ENCODE data around the gene PITPNM3.

Gene PITPNM3

DNA sequence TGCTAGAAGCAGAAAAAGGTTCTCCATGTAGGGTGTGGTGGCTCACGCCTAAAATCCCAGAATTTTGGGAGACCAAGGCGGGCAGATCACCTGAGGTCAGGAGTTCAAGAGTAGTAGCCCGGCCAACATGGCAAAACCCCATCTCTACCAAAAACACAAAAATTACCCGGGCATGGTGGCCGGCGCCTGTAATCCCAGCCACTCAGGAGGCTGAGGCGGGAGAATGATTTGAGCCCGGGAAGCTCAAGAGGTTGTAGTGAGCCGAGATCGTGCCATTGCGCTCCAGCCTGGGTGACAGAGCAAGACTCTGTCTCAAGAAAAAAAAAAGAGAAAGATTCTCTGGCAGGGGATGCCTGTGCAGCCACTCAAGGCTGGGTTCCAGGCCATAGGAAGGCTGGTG lies 54.2 kb downstream of the PITPNM3 start:
- intact Hi-C loops (cut with micrococcal nuclease) = no loop called here
- H3K36me3 Mint-ChIP-seq (ENCODE audit: low read depth) = no peaks in the 10 kb centered on the region
- H3K27me3 Mint-ChIP-seq = peaks cover 23% of the 10 kb centered on the region
- no peak overlapping the region for H3K27ac Mint-ChIP-seq
- H3K4me3 Mint-ChIP-seq = no peak overlapping the region
- peaks cover 3% of the 10 kb centered on the region for H3K4me1 Mint-ChIP-seq (ENCODE audit: low read depth)
- H3K9me3 Mint-ChIP-seq = no peaks in the 10 kb centered on the region

DNA sequence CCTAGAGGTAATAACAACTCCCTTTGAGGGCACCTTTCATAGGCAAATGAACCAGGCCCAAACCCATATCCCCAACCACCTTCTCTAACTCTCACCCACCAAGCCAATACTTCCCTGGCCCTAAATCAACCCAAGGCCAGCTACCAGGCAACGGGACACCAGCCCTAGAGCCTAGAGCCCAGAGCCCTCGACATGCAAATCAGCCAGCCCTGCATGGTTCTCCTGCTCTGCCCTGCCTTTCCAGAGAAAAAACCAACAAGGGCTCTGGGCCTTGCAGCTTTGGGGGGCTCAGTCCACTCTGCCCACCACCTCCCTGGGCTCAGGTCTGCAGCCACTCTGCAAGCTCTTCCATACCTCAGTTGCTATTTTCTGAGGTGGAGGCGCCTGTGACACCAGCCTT lies 55.0 kb downstream of the PITPNM3 start:
- H3K4me3 Mint-ChIP-seq = no peak overlapping the region
- intact Hi-C loops (cut with micrococcal nuclease) = no loop called here
- peaks cover 30% of the 10 kb centered on the region for H3K27me3 Mint-ChIP-seq
- H3K9me3 Mint-ChIP-seq = no peaks in the 10 kb centered on the region
- H3K4me1 Mint-ChIP-seq (ENCODE audit: low read depth) = peaks cover 11% of the 10 kb centered on the region
- H3K36me3 Mint-ChIP-seq (ENCODE audit: low read depth) = no peaks in the 10 kb centered on the region
- H3K27ac Mint-ChIP-seq = no peak overlapping the region

DNA sequence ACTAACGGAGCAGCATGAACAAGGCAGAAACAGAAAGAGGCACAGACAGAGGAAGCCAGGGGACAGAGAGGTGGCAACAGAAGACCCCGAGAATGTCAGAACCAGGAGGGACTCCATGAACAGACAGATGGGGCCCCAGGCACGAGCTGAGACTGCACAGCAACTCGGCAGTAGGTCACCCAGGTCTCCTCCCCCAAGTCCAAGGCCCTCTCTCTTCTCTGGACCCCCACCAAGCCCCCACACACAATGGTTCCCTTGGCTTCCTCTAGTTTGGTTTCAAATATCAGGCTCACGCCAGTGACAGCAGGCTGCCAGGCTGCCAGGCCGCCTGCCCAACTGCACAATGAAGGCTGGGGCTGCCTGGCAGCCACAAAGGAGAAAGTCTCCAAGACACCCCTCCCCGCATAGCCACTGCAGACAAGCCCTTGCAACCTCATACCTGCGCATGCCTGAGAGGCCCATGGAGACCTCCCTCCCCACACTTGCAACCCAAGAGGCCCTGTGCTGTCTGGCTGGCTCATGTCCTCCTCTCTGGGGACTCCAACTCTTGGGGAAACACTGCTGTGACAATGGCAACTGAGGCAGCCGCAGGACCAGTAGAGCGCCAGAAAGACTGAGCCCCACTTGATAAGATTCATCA lies 57.3 kb downstream of the PITPNM3 start:
- intact Hi-C loops (cut with micrococcal nuclease) = no loop called here
- Mint-ChIP-seq H3K9me3 (no peaks in the 10 kb centered on the region), H3K36me3 (ENCODE audit: low read depth) (no peaks in the 10 kb centered on the region), H3K4me3 (no peak overlapping the region), H3K27me3 (peaks cover 43% of the 10 kb centered on the region), H3K4me1 (ENCODE audit: low read depth) (peaks cover 22% of the 10 kb centered on the region), H3K27ac (no peak overlapping the region)

DNA sequence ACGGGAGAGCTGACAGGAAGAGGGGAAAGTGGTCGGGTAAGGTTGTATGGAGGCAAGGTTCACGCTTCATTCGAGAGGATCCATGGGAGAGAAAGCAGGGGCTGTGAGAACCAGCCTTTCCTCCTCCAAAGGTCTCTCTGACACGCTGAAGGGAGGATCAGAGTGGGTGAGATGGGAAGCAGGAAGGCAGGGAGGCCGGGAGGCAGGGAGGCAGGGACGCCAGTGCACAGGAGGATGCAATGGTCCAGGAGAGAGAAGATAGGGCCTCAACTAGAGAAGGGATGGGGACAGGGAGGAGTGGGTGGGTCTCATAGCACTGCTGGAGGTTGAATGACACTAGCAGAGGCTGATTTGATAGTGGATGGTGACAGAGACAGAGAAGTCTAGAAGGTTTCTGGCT lies 58.0 kb downstream of the PITPNM3 start:
- peaks cover 22% of the 10 kb centered on the region for H3K4me1 Mint-ChIP-seq (ENCODE audit: low read depth)
- peaks cover 48% of the 10 kb centered on the region for H3K27me3 Mint-ChIP-seq
- H3K4me3 Mint-ChIP-seq = no peak overlapping the region
- intact Hi-C loops (cut with micrococcal nuclease) = no loop called here
- no peak overlapping the region for H3K27ac Mint-ChIP-seq
- no peaks in the 10 kb centered on the region for H3K9me3 Mint-ChIP-seq
- H3K36me3 Mint-ChIP-seq (ENCODE audit: low read depth) = no peaks in the 10 kb centered on the region

DNA sequence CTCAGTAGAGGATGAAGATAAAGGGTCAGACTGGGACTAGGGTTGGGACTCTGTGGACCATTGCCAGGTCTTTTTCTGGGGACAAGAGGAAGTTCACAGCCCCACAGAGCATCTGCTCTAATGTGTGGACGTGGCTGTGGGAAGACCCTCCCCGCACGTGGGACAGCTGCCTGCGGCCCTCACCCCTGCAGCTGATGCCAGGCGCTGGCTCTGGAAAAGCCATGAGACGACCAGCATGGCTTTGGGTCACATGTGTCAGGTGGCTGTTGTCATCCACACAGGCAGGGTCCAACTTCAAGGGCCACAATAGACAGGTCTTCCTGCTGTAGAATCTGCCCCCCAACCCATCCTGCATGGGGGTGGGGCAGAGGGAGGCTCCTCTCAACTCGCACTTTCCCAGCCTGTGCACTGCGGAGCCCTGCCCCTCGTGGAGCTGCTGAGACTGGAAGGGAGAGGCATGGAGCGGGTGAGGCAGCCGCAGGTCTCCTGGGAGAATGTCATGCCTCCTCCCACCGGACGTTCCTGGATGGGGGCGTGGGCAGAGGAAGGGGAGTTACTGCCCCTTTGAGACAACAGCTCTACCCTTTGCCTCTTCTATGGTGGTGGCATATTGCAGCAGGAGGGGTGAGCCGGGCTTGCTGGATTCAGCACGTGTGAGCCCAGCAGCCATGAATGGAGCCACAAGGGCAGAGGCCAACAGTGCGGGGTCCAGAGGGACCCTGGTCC lies 58.7 kb downstream of the PITPNM3 start:
- Mint-ChIP-seq H3K27me3 (peaks cover 49% of the 10 kb centered on the region), H3K4me3 (no peak overlapping the region), H3K4me1 (ENCODE audit: low read depth) (peaks cover 22% of the 10 kb centered on the region), H3K27ac (no peak overlapping the region), H3K9me3 (no peaks in the 10 kb centered on the region), H3K36me3 (ENCODE audit: low read depth) (no peaks in the 10 kb centered on the region)
- intact Hi-C loops (cut with micrococcal nuclease) = no loop called here

DNA sequence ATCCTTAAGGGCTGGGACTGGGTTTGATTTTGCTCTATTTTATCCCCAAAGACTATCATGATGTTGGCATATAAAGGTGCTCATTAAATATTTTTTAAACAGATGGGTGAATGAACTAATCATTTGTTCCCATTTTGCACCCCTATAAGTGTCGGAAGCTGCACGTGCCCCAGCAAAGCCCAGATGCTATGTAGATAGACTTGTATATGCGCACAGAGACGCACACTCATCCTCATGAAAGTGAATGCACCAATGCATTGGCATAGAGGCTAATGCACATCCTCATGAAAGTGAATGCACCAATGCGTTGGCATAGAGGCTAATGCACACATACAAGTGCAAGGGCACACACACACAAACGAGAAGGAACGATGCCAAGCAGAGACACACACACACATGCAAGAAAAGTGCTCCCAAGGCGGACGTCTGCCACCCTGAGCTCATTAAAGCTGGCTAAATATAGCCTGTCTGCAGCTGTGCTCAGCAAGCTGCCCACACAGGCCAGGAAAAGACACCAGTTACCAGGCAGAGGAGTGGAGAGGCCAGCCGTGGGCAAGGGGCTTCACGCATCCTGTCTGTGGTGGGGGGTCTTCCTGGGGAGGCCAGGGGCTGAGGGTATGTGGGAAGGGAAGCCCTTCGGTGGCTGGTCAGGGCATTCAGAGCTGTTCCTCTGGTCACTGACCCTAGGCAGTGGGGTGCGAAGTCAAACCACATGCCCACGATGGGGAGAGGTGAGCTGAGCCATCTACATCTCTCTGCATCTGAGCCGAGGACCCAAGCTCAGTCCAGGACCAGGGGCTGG lies 59.5 kb downstream of the PITPNM3 start:
- intact Hi-C loops (cut with micrococcal nuclease) = no loop called here

DNA sequence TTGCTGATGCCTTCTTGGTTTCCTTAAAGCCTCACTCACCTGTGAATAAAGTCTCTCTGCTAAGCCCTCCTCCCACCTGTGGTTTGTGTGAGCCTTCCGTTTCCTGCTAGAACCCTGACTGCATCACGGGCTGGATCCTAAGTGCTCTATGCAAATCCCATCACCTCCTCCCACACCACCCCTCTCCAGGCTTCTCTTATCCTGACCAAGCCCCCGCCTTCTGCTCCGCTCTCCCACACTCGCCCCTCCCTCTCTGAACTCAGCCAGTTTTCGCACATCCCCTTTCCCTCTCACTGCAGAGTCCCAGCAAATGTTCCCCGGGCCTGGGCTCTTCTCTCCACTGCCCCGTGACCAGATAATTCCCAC lies 60.3 kb downstream of the PITPNM3 start:
- Mint-ChIP-seq H3K9me3 (no peaks in the 10 kb centered on the region), H3K27me3 (peaks cover 47% of the 10 kb centered on the region), H3K27ac (no peak overlapping the region), H3K4me3 (no peak overlapping the region), H3K4me1 (ENCODE audit: low read depth) (peaks cover 22% of the 10 kb centered on the region), H3K36me3 (ENCODE audit: low read depth) (no peaks in the 10 kb centered on the region)
- intact Hi-C loops (cut with micrococcal nuclease) = no loop called here

More for the DNA sequence above, 59.5 kb downstream of the PITPNM3 start:
- Mint-ChIP-seq H3K27ac (no peak overlapping the region), H3K4me1 (ENCODE audit: low read depth) (peaks cover 22% of the 10 kb centered on the region), H3K36me3 (ENCODE audit: low read depth) (no peaks in the 10 kb centered on the region), H3K9me3 (no peaks in the 10 kb centered on the region), H3K4me3 (no peak overlapping the region), H3K27me3 (peaks cover 48% of the 10 kb centered on the region)

DNA sequence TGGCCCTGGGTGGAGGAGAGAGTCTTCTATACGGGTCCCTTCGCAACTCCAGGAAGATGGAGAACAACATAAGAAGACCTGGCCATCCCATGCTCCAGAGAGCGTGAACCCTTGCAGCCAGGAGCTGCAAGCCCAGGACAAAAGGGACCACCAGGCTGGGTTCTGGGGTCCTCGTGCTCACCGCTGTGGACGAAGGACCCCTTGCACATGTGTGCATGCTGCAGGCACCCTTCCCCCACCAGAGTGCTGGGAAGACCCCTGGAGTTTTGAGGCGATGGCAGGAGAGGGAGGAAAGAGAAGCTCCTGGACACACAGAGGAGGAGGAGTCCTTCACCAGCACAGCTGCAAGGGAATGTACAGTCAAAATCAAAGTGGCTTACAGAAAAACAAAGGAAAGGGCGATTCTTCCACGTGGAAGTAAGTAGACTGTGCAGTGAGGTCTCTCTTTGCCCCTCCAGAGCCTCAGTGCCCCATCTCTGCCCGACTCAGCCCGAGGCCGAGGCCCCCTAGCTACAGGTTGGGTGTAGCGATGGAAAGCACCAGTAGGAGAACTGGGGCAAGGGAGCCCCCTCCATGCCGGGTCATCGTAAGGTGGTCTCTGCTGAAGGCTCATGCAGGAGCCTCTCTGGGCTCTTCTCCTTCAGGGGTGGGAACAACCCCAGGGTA lies 60.8 kb downstream of the PITPNM3 start:
- intact Hi-C loops (cut with micrococcal nuclease) = no loop called here
- H3K27me3 Mint-ChIP-seq = peaks cover 49% of the 10 kb centered on the region
- H3K36me3 Mint-ChIP-seq (ENCODE audit: low read depth) = no peaks in the 10 kb centered on the region
- no peak overlapping the region for H3K4me3 Mint-ChIP-seq
- H3K4me1 Mint-ChIP-seq (ENCODE audit: low read depth) = peaks cover 22% of the 10 kb centered on the region
- H3K9me3 Mint-ChIP-seq = no peaks in the 10 kb centered on the region
- H3K27ac Mint-ChIP-seq = no peak overlapping the region

DNA sequence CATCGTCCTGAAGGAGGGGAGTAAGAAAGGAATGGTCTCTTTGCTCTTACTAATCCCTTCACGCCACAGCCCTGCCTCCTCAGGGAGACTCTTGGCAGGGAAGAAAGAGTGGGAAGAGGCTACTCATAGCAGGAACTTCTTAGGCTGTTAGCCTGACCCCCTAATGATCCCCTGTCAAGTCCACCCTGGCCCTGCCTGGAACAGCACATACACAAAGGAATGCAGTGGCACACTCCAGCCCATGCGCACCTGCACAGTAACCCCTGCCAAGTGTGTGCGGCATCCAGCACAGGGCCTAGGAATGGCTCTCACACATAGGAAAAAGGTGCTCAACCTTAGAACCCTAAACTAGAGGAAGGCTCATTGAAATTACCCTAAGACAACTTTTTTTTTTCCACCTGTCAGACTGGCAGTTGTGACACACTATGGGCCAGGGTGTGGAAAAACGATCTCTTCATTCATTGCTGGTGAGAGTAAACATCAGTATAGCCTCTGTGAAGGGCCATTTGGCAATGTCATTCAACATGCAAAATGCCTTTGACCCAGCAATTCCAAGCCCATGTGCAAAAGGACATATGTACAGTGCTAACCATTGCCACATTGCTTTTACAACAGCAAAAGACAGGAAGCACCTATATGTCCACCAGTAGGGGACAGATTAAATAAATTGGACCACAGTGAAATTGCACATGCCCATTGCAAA lies 62.0 kb downstream of the PITPNM3 start:
- H3K4me1 Mint-ChIP-seq (ENCODE audit: low read depth) = peaks cover 22% of the 10 kb centered on the region
- H3K9me3 Mint-ChIP-seq = no peaks in the 10 kb centered on the region
- H3K4me3 Mint-ChIP-seq = no peak overlapping the region
- H3K36me3 Mint-ChIP-seq (ENCODE audit: low read depth) = no peaks in the 10 kb centered on the region
- intact Hi-C loops (cut with micrococcal nuclease) = no loop called here
- no peak overlapping the region for H3K27ac Mint-ChIP-seq
- H3K27me3 Mint-ChIP-seq = peaks cover 54% of the 10 kb centered on the region

DNA sequence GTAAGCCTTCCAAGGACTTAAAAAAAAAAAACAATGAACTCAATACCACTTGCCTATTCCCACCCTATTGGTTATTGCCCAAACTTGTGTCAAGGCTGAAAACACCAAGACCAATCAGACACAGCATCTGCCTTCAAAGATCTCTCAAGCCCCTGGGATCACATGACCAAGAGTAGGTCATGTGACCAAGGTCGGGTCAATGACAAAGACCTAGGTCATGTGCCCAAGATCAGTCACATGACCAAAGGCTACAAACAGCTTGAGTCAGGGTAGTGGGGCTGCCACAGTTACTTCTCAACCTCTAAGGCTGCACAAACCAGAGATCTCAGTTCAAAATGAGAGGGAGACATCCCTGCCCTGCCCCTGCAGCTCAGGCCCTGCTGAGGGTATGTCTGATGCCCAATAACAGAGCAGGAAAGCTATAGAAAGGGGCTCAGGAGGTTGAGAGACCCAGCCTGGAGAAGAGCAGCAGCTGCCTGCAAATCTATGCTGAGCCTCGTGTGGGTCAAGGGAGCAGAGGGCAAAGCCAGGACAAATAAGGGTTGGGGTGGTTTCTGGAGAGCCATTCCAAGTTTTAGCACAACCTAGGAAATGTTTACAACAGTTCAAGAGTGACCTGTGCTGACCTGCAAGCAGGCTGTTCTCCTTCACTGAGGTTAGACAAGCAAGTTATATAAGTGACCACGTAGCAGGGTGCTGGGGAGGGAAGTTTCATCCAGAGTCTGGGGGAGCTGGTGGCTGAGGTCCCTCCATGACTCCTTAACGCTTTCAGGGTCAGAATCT lies 63.3 kb downstream of the PITPNM3 start:
- no peak overlapping the region for H3K27ac Mint-ChIP-seq
- H3K9me3 Mint-ChIP-seq = no peaks in the 10 kb centered on the region
- H3K4me3 Mint-ChIP-seq = no peak overlapping the region
- peaks cover 22% of the 10 kb centered on the region for H3K4me1 Mint-ChIP-seq (ENCODE audit: low read depth)
- intact Hi-C loops (cut with micrococcal nuclease) = no loop called here
- no peaks in the 10 kb centered on the region for H3K36me3 Mint-ChIP-seq (ENCODE audit: low read depth)
- H3K27me3 Mint-ChIP-seq = peaks cover 46% of the 10 kb centered on the region

DNA sequence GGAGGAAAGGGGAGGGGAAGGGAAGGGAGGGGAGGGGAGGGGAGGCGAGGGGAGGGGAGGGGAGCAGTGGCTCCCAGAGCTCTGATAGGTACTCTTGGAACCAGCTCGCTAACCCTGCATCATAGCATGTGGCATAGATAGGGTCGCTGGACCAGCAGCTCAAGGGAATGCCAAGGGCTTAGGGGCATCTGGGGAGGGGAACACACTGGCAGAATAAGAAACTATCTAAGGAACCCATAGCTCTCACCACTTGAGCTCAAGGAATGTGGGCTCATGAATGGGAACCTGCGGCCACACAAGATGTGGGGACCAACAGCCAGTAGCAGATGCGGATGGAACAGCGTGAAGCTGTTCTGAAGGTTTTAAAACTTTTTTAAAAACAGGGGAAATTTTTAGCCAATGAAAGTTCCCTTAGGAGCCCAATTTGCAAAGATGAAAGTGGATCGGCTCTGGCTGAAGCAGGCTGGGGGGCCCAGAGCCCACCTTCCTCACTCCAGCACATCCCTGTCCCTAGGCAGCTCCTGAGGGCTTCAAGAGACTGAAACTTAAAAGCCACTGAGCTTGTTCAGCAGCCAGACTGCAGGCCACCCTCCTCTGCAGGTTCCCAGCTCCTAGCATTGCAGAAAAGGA lies 65.2 kb downstream of the PITPNM3 start:
- Mint-ChIP-seq H3K4me3 (no peak overlapping the region), H3K4me1 (ENCODE audit: low read depth) (peaks cover 9% of the 10 kb centered on the region), H3K27ac (no peak overlapping the region), H3K27me3 (peaks cover 33% of the 10 kb centered on the region), H3K9me3 (no peaks in the 10 kb centered on the region), H3K36me3 (ENCODE audit: low read depth) (no peaks in the 10 kb centered on the region)
- intact Hi-C loops (cut with micrococcal nuclease) = no loop called here

DNA sequence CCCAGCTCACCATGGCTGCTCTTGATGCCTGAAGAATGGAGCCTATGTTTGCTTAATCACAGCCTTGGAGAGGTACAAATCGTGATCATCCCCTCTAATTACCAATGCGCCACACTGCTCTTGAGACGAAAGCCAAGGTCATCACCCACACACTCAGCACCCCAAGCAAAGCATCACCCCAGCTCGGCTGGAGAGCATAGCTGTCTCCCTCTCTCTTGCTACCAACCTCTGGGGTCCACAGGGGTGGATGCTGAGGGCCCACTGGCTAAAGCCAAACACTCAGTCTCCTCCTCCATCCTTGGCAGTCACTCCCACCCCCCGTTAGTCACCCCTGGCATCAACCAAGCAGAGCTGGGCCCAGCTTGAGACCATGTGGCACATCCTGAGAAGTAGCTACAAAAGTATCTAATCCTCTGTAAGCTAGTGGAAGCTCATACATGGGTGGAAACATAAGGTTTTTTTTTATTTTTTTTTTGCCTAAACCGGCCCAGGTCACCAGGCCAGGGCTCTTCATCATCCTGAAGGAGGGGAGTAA lies 67.3 kb downstream of the PITPNM3 start:
- no peak overlapping the region for H3K4me3 Mint-ChIP-seq
- no peaks in the 10 kb centered on the region for H3K36me3 Mint-ChIP-seq (ENCODE audit: low read depth)
- no peaks in the 10 kb centered on the region for H3K9me3 Mint-ChIP-seq
- intact Hi-C loops (cut with micrococcal nuclease) = no loop called here
- H3K27ac Mint-ChIP-seq = no peak overlapping the region
- H3K4me1 Mint-ChIP-seq (ENCODE audit: low read depth) = no peaks in the 10 kb centered on the region
- peaks cover 29% of the 10 kb centered on the region for H3K27me3 Mint-ChIP-seq
